BE2C (cell line): ENCODE measurements around the gene IL17RD.

Source experiments
- DNase-seq: peaks from one replicate; pipeline ENCODE4 v3.0.0-alpha.2; 2020
- H3K27me3 ChIP-seq: fragments of 250-450 bp; sonication (Bioruptor Pico); 2 replicates; pipeline ENCODE4 v1.5.1; 2020; ENCODE audit warnings: mild to moderate bottlenecking
- H3K36me3 ChIP-seq: fragments of 250-450 bp; sonication (Bioruptor Pico); 2 replicates; pipeline ENCODE4 v1.5.1; 2020; ENCODE audit warnings: mild to moderate bottlenecking
- H3K4me1 ChIP-seq: fragments of 250-450 bp; sonication (Bioruptor Pico); 2 replicates; pipeline ENCODE4 v1.5.1; 2020
- H3K4me3 ChIP-seq: 2 replicates; pipeline ENCODE4 v1.5.1; 2011; ENCODE audit warnings: low read depth, low read length
- H3K9me3 ChIP-seq: fragments of 250-450 bp; sonication (Bioruptor Pico); 2 replicates; pipeline ENCODE4 v1.5.1; 2020
- TF ChIP-seq, protein P1 (sequence below): IDR thresholded peaks from 2 replicates; pipeline ENCODE4 v1.5.1; 2012; ENCODE audit warnings: mild to moderate bottlenecking, low read depth, low read length

The IL17RD gene

DNA sequence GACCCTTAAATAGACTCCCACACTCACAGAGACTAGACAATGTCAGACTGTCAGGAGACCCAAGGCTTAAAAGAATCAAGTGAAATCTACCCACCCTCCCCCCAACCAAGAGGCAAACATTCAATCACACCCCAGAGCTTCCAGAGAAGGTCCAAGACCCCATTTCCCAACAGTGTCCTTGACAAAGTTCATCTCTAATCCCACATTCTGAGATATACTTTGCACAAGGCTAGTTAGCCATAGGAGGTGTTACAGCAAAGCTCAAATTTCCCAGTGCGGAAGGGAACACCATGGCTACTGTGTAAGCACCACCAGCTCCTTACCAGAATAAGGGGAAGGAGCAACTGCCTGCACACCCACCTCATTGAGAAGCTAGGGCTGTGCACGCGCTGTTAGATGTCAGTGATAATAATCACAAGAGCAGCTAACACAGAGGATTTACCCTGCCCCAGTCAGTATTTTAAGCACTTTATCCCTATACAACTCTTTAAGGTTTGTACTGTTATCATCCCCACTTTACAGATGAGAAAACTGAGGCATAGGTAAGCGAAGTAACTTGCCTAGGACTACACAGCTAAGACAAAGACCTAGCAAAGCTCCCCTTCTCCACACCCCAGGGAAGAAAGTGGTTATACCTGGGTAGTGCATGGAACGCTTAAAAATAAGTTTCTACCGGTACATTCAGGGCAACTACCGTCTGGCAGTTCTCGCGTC lies 87.4 kb downstream of the IL17RD start:
- DNase-seq, result no peak
- TF ChIP-seq, protein P1, sequence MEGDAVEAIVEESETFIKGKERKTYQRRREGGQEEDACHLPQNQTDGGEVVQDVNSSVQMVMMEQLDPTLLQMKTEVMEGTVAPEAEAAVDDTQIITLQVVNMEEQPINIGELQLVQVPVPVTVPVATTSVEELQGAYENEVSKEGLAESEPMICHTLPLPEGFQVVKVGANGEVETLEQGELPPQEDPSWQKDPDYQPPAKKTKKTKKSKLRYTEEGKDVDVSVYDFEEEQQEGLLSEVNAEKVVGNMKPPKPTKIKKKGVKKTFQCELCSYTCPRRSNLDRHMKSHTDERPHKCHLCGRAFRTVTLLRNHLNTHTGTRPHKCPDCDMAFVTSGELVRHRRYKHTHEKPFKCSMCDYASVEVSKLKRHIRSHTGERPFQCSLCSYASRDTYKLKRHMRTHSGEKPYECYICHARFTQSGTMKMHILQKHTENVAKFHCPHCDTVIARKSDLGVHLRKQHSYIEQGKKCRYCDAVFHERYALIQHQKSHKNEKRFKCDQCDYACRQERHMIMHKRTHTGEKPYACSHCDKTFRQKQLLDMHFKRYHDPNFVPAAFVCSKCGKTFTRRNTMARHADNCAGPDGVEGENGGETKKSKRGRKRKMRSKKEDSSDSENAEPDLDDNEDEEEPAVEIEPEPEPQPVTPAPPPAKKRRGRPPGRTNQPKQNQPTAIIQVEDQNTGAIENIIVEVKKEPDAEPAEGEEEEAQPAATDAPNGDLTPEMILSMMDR, result no peak
- Histone ChIP-seq H3K4me3 (peak overlapping the region; percentile 62), H3K4me1 (no peaks in the 10 kb centered on the region), H3K9me3 (no peaks in the 10 kb centered on the region), H3K36me3 (no peaks in the 10 kb centered on the region), H3K27me3 (peaks cover 7% of the 10 kb centered on the region; the same call in 1 of the 2 replicates)

DNA sequence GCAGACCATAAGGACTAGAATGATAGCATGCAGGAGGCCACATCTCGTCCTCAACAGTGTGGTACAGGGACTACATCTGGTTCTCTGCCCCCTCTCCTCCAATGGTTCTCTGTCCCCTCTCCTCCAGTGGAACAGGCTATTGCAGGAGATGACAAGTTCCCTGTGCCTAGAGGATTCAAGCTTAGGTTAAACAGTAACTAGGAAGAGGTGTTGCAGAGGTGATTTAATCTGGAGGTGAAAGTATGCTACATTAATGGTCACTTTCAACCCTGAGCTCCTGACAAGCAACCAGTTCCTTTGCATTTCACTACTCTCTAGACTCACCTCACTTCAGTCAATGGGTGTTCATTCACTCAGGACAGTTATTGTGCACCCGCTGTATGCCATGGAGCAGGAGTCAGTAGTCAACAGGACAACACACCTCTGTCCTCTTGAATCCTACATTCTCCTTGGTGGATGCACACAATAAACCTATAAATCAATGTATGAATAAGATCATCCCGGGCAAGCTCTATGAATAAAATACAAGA lies 88.7 kb downstream of the IL17RD start:
- TF ChIP-seq, protein P1, result no peak

DNA sequence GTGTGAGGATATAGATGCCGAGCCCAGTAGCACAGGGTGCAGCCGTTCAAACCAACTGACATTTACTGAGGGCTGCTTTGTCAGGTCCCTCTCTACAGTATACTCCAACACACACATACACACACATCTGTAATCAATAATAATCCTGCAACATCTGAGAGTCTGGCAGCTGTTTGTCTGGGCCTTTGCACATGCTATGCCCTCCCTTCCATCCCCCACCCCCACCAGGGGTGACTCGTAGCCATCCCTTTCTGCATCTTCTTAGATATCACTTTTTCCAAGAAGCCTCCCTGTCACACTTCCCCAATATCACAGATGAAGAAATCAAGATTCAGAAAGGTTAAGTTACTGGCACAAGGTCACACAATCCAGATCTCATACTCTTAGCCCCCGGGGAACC lies 91.0 kb downstream of the IL17RD start:
- Histone ChIP-seq H3K4me1 (no peaks in the 10 kb centered on the region), H3K9me3 (no peaks in the 10 kb centered on the region), H3K36me3 (no peaks in the 10 kb centered on the region), H3K27me3 (peaks cover 7% of the 10 kb centered on the region; the same call in 1 of the 2 replicates), H3K4me3 (no peak overlapping the region)
- TF ChIP-seq, protein P1, result no peak
- no peak for DNase-seq

More for the DNA sequence above, 88.7 kb downstream of the IL17RD start:
- Histone ChIP-seq H3K36me3 (no peaks in the 10 kb centered on the region), H3K27me3 (peaks cover 7% of the 10 kb centered on the region; the same call in 1 of the 2 replicates), H3K9me3 (no peaks in the 10 kb centered on the region), H3K4me1 (no peaks in the 10 kb centered on the region), H3K4me3 (no peak overlapping the region)
- no peak for DNase-seq

DNA sequence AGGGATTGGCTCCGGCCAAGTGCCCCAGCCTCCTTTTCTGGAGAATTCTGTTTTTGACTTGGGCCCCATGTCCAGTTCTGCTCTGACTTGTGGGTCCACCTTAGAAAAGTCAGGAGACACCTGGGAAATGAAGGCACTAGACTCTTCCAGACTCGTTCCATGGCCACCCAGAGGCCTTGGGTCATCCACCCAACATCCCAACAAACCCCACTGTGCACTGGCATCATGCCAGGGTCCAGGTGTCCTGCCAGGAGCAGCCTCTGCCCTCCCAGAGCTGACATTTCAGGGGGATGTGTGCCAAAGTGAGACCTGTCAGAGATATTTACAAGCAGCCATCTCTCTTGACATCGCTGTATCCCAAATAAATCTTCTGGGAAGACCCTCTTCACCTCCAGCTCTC lies 91.5 kb downstream of the IL17RD start:
- TF ChIP-seq, protein P1, result no peak
- H3K36me3 ChIP-seq, result no peaks in the 10 kb centered on the region
- H3K4me1 ChIP-seq, result no peaks in the 10 kb centered on the region
- DNase-seq, result no peak
- H3K9me3 ChIP-seq, result no peaks in the 10 kb centered on the region
- H3K27me3 ChIP-seq, result peaks cover 7% of the 10 kb centered on the region; the same call in 1 of the 2 replicates
- H3K4me3 ChIP-seq, result no peak overlapping the region

DNA sequence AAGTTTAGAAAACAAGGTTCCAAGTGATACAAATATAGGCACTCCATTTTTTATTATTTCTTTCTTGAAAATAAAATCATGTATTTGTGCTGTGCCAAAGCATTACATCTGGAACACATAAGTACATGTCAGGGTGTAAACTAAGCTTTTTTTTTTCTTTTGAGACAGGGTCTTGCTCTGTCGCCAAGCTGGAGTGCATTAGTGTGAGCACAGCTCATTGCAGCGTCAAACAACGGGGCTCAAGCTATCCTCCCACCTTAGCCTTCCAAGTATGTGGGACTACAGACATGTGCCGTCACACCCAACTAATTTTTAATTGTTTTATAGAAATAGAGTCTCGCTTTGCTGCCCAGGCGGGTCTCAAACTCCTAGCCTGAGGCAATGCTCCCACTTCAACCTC lies 95.7 kb downstream of the IL17RD start:
- DNase-seq, result no peak
- Histone ChIP-seq H3K4me3 (no peak overlapping the region), H3K4me1 (no peaks in the 10 kb centered on the region), H3K9me3 (no peaks in the 10 kb centered on the region), H3K27me3 (no peaks in the 10 kb centered on the region), H3K36me3 (no peaks in the 10 kb centered on the region)
- TF ChIP-seq, protein P1, result no peak

DNA sequence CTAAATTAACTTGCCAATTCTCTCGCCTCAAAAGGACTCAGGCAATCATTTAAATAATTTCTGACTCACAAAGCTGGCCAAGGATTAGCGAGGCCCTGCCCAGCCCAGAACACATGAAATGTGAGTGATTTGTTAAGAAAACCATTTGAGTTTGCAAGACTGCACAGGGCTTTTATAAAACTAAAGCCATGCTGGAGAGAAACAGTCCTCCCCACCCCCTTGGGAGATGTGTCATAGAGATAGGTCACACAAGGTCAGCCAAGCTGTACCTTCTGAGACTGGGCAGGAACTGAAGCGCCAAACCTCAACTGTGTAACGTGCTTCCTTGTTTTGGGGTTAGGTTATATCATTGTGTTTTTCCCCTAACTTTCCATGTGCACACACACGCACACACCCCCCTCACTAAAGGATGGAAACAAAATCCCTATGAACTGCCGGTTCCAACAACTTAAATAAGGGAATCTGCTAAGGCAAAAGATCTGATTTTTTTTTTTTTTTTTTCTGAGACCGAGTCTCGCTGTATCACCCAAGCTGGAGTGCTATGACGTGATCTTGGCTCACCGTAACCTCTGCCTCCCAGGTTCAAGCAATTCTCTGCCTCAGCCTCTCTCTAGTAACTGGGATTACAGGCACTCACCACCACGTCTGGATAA lies 96.6 kb downstream of the IL17RD start:
- TF ChIP-seq, protein P1, result no peak
- no peaks in the 10 kb centered on the region for H3K36me3 ChIP-seq
- DNase-seq, result no peak
- H3K4me1 ChIP-seq, result no peaks in the 10 kb centered on the region
- H3K4me3 ChIP-seq, result no peak overlapping the region
- no peaks in the 10 kb centered on the region for H3K9me3 ChIP-seq
- no peaks in the 10 kb centered on the region for H3K27me3 ChIP-seq
